Urothelium cell line (cell line): Measurements from ENCODE around the gene RGS14.
"Not testable (repeated sequence)": the region's sequence is repeated elsewhere in the genome, so short reads cannot be mapped to it uniquely, and the experiment has no call there.

ENCODE experiments used
- DNase-seq: peaks from one replicate; pipeline ENCODE4 v3.0.0; 2011; ENCODE audit warnings: low spot score, mixed read lengths
- FAIRE-seq: peaks from 2 replicates; lab custom pipeline; 2011; peaks lifted over from hg19 to GRCh38; lab: Jason Lieb, UNC

The RGS14 gene

GRCh38 chr5:177375516-177375915 lies 17.8 kb downstream of the RGS14 start:
- DNase-seq, FAIRE-seq: not testable (repeated sequence)

- FAIRE-seq (no peak), DNase-seq (no peak)
These were observed 18.4 kb downstream of the RGS14 start for GRCh38 chr5:177376107-177376506.

- DNase-seq (no peak), FAIRE-seq (no peak)
These were observed 20.4 kb downstream of the RGS14 start for GRCh38 chr5:177377851-177378776.

- peak; percentile 60 for DNase-seq
- FAIRE-seq = peak; percentile 53
These were observed 21.5 kb downstream of the RGS14 start for GRCh38 chr5:177378884-177379883.

GRCh38 chr5:177380805-177381126 lies 23.0 kb downstream of the RGS14 start:
- FAIRE-seq (no peak), DNase-seq (no peak)

- FAIRE-seq = no peak
- DNase-seq = no peak
These were observed 24.8 kb downstream of the RGS14 start for GRCh38 chr5:177382423-177383029.

GRCh38 chr5:177383181-177383580 lies 25.5 kb downstream of the RGS14 start:
- no peak for DNase-seq
- FAIRE-seq = no peak

- DNase-seq = no peak
- FAIRE-seq = no peak
These were observed 26.4 kb downstream of the RGS14 start, which contains the start of gene SLC34A1 for GRCh38 chr5:177384134-177384533. Gene SLC34A1 (plus strand): TSS chr5:177384434. CDS start chr5:177385742, 1,308 bp downstream.

GRCh38 chr5:177385720-177386119 lies 28.0 kb downstream of the RGS14 start:
- DNase-seq = no peak
- FAIRE-seq = no peak

- FAIRE-seq = no peak
- DNase-seq = no peak
These were observed 28.8 kb downstream of the RGS14 start for GRCh38 chr5:177386542-177386941.

- DNase-seq (no peak), FAIRE-seq (no peak)
These were observed 29.7 kb downstream of the RGS14 start for GRCh38 chr5:177387405-177387804.

- DNase-seq (no peak), FAIRE-seq (no peak)
These were observed 30.9 kb downstream of the RGS14 start for GRCh38 chr5:177388521-177389052.

GRCh38 chr5:177389241-177390169 lies 31.8 kb downstream of the RGS14 start:
- FAIRE-seq (no peak), DNase-seq (no peak)

GRCh38 chr5:177390363-177391300 lies 32.9 kb downstream of the RGS14 start:
- no peak for FAIRE-seq
- peak; percentile 92 for DNase-seq

- no peak for DNase-seq
- FAIRE-seq = no peak
These were observed 35.0 kb downstream of the RGS14 start for GRCh38 chr5:177392765-177393164.

- DNase-seq (no peak), FAIRE-seq (no peak)
These were observed 35.6 kb downstream of the RGS14 start for GRCh38 chr5:177393206-177393765.

GRCh38 chr5:177393990-177394389 lies 36.3 kb downstream of the RGS14 start:
- DNase-seq = no peak
- no peak for FAIRE-seq

- no peak for DNase-seq
- FAIRE-seq = no peak
These were observed 38.4 kb downstream of the RGS14 start for GRCh38 chr5:177396078-177396477.
